Embryonic facial prominence (tissue), 1 donor: ENCODE data around the gene ZMYND8.
"Not testable (repeated sequence)": the region's sequence is repeated elsewhere in the genome, so short reads cannot be mapped to it uniquely, and the experiment has no call there.

Experiments
- DNase-seq: peaks from one replicate; pipeline ENCODE4 v3.0.0-alpha.2; 2016; ENCODE audit errors: extremely low spot score

Gene ZMYND8

GRCh38 chr20:47246061-47246777 lies 110.3 kb downstream of the ZMYND8 start:
- DNase-seq, result no peak

- not testable (repeated sequence) for DNase-seq
Measured at GRCh38 chr20:47245166-47245565, 111.3 kb downstream of the ZMYND8 start.

- no peak for DNase-seq
Measured at GRCh38 chr20:47244451-47244850, 112.0 kb downstream of the ZMYND8 start.

DNA sequence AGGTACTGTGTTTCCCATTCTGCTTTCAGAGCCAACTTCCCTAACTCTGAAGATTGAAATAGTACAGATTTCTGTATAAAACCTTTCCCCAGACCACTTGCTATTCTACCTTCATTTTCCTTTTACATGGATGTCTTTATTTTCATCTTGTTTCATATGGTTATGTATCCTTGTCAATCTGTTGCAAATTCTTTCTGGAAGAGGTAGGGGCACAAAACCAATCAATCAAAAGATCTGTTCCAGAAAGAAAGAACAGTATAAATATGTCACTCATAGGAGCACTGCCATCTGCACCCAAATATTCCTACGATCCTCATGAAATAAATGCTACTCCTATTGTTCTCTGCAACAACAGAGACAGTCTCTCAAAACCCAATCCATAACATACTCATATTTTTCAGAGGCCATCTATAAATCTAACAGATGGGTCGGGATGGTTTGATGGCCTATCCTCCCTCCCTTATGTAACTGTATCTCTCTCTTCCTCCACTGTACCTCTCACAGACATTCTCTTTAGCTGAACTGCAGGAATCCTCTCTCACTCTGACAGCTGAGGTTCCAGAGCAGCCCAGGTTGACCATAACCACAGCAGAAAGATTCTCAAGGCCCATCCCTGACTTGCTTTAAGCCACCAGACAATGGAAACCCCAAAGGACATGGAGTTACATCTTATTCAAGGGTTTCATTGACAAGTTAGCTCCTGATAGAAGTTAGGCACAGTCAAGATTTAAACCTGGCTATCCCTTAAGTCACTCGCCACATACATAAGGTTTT lies 112.8 kb downstream of the ZMYND8 start:
- DNase-seq, result no peak

DNA sequence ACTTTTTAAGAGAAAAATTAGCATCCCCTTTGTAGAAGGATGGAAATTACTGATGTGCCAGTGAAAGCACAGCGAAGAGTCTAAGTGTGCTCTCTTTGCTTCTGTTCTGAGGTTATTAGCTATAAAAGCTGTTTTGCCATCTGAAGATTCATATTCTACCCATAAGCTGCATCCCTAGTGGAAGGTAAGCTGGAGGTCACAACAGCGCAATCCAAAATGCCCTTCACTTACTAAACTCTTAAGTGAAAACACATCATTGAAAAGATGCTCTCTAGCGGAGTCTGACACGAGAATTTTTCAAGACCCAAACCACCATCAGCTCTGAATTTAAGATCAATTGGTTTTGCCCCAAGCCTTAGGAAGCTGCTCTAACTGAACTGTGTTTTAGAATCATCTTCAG lies 113.5 kb downstream of the ZMYND8 start:
- no peak for DNase-seq

- no peak for DNase-seq
Measured at GRCh38 chr20:47241345-47241781, 115.1 kb downstream of the ZMYND8 start.

GRCh38 chr20:47240096-47240495 lies 116.4 kb downstream of the ZMYND8 start:
- not testable (repeated sequence) for DNase-seq

DNA sequence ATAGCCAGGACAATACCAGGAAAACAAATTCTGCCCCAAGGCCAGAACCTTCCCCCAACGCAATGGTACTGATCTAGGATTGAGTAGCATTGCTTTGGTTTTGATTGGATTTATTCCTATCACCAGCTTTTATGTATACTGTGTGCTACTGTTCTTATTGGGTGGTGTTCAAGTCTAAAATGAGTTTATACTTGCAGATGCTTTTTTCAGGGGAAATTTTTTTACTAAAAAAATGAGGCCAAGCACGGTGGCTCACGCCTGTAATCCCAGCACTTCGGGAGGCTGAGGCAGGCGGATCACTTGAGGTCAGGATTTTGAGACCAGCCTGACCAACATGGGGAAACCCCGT lies 116.8 kb downstream of the ZMYND8 start:
- DNase-seq, result no peak

DNA sequence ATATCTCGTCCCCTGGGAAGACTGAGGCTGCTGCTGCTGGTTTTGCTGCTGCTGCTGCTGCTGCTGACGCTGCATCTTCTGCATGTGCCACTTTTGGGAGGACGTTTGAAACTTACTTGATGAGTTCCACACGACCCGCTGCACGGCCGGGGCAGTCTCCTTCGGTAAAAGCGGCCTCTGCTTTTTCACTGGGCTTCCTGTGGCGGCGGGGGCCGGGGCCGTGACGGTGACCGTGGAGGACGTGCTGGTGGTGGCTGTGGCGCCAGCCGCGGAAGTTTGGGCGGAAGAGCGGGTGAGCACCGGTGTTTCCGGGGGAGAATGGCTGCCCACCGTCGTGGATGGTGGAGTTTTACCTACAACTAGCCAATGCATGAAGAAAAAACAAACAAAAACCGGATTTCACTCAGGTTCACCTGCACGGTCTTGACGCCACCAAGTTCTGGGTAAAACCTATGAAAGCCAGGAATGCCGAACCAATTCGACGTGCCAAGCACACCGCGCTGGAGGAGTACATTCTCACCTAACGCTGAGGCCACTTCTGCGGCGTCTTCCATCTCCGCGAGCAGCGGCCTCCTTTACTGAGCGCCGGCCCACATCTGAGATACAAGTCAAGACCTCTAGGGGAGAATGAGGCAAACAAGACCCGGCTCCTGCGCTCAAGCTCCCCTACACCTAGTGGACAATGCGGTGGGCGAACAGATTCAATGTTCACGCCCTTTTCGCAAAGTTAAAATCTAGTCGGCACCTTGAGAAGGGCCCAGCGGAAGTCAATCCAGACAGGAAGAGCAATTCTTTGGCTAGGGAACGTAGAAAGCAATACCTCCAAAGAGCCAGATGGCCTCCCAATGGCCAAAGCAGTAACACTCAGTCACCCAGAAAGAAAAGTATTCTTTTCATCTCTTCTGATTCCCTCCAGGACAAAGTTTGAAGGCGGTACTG lies 117.5 kb downstream of the ZMYND8 start:
- DNase-seq, result no peak

DNA sequence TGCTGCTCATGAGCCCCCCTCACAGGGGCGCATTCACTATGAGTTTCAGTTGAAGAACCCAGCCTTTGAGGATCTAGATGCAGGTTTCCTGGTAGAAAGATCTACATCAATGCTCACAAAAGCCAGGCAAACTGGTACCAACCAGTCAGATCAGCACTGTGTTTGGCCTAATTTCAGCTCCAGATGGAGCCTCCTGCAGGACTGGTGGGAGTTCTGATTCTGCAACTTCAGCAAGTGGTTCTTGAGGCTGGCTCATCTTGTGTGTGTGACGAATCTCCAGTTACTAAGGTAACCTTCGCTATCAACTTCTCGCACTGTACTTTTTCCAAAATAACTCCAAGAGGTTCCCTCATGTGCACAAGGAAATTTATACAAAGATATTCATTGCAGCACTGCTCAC lies 118.8 kb downstream of the ZMYND8 start:
- DNase-seq, result no peak

DNA sequence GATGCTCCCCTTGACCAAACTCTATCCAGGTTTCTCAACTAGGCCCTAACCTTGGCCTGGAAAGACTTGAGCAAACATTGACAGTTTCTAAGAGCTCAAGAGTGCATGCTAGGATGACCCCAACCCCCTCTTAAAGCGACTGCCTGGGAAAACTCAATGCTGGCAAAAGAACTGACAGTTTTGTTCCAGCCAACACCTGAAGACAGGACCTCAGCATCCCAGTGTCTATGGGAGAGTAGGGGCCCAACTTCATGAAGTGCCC lies 119.9 kb downstream of the ZMYND8 start:
- DNase-seq, result no peak

DNA sequence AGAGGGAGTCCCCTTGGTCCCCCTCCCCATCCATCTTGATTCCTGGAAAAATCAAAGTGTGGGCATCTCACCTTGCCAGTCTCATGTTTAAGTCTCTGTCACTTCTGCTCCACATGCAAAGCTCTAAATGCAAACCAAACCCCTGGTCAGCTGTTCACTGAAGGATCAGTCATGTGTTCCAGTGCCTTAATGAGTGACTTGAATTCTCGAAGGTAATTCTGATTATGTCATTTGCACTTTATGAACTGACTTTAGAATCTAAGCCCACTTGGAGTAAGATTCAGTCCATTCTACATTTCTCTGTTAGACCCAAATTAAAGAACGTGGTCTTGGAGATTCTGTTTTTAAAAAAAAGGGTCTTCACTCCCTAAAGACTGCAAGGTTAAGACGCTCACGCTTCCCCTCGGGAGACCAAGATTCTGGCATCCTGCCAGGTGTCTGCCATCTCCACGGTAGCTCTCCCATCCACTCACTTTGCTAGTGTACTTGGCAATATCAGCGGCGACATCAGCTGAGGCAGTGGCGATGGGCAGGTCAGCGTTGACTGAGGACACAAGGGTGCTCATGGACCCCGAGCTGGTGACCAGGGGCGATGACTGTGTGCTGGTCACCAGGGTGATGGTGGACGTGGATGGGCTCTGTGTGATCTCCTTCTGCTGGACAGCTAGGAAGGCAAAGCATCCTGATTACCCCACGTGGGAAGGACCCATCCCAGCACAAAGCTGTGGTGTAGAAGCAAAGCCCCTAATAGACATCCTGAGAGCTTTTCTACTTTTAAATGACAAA lies 120.5 kb downstream of the ZMYND8 start:
- DNase-seq, result no peak

DNA sequence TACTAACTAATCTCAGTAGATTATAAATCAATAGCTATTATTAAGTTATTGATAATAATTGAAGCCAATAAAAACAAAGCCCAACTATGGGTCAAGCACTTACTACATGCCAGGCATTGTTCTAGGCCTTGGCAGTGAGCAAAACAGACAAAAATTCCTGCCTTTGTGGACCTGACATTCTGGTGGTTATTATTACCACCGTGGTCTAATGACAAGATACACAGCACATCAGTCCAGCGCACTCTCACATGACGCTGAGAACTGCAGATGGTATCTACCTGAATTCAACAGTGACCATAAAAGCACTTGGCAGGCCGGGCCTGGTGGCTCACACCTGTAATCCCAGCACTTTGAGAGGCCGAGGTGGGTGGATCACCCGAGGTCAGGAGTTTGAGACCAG lies 121.4 kb downstream of the ZMYND8 start:
- no peak for DNase-seq

- DNase-seq, result no peak
Measured at GRCh38 chr20:47233333-47234188, 122.9 kb downstream of the ZMYND8 start.

DNA sequence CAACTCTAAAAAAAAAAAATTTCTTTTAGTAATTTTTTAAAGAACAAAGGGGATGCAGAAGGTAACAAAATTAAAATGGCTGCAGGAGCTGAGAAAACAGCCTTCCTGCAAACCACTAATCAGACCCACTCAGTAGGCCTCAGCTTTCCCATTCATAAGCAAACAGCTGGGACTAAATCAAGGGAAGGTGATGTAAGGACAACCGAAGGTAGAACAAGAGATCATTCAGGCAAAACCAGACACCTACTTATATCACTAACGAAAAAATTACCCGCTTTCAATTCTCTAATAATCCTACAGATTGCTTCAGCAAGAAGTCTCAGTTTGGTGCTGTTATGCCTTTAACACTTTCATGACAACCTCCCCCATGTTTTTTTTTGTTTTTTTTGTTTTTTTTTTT lies 124.0 kb downstream of the ZMYND8 start:
- no peak for DNase-seq

- no peak for DNase-seq
Measured at GRCh38 chr20:47231382-47232039, 125.0 kb downstream of the ZMYND8 start.

- no peak for DNase-seq
Measured at GRCh38 chr20:47230811-47231256, 125.7 kb downstream of the ZMYND8 start.

DNA sequence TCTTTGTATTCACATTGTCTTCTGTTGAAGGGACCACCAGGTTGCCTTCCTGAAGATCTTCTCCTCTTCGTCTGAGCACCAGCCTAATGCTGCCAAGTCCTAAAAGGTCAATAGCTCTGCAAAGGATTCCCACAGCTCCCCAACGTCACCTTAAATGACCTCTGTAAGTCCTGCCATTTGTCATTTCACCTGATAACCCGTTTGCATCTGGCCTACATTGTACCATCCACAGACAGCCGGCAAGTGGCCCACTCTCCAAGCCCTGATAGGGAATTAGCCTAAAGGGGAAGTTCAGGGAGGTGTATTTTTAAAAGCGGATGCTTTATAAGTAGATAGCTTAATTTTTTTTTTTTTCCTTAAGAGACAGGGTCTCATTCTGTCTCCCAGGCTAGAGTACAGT lies 127.8 kb downstream of the ZMYND8 start:
- DNase-seq, result no peak

DNA sequence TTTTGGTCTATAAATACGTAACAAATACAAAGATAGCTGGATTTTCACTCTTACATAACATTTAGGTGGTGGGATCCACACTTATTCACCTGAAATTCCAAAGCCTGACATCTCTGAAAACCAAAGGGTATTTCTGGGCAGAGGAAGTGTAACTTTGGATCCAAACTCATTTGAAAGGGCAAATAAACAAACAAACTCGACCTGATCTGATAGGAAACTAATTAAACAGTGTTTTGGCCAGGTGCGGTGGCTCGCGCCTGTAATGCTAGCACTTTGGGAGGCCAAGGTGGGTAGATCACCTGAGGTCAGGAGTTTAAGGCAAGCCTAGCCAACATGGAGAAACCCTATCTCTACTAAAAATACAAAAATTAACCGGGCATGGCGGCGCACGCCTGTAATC lies 128.9 kb downstream of the ZMYND8 start:
- DNase-seq, result no peak

GRCh38 chr20:47227119-47227518 lies 129.4 kb downstream of the ZMYND8 start:
- no peak for DNase-seq
